Small intestine (tissue), 7 donors: ENCODE measurements around the gene SERGEF. TPM values are rescaled to one million over a fixed set of nuclear protein-coding genes. Genes with fewer than 3 reads are reported as not detected.
"Not testable (repeated sequence)": the region's sequence is repeated elsewhere in the genome, so short reads cannot be mapped to it uniquely, and the experiment has no call there.

Experiments
- DNase-seq, 2 donors: peaks; one replicate each; pipeline versions ENCODE4 v3.0.0 to v3.0.0-alpha.2; 2013
- FAIRE-seq: peaks from 2 replicates; lab custom pipeline; 2012; peaks lifted over from hg19 to GRCh38; lab: Jason Lieb, UNC
- H3K27ac ChIP-seq, 3 donors: one replicate each; pipeline ENCODE4 v1.5.1; 2013; ENCODE audit warnings: low read length in 2 of 3, mild to moderate bottlenecking in 2 of 3, control low read depth in 1 of 3, inconsistent platforms in 1 of 3, low read depth in 1 of 3, moderate library complexity in 1 of 3
- H3K27me3 ChIP-seq, 3 donors: one replicate each; pipeline ENCODE4 v1.6.1; 2013; ENCODE audit warnings: low read length in 3 of 3, inconsistent platforms in 1 of 3; ENCODE audit not compliant: control insufficient read depth in 3 of 3, insufficient read depth in 3 of 3
- H3K36me3 ChIP-seq, 3 donors: one replicate each; pipeline ENCODE4 v1.6.1; 2013; ENCODE audit warnings: low read length in 3 of 3, inconsistent platforms in 1 of 3, low read depth in 1 of 3, mild to moderate bottlenecking in 1 of 3, moderate library complexity in 1 of 3; ENCODE audit not compliant: control insufficient read depth in 3 of 3, insufficient read depth in 2 of 3
- H3K4me1 ChIP-seq, 3 donors: one replicate each; pipeline ENCODE4 v1.6.1; 2013; ENCODE audit warnings: low read length in 2 of 3, inconsistent platforms in 1 of 3, low read depth in 1 of 3, mild to moderate bottlenecking in 1 of 3, moderate library complexity in 1 of 3; ENCODE audit not compliant: control insufficient read depth in 3 of 3, insufficient read depth in 2 of 3
- H3K4me3 ChIP-seq, 3 donors: one replicate each; pipeline ENCODE4 v1.5.1; 2013; ENCODE audit warnings: low read length in 3 of 3, control low read depth in 1 of 3, inconsistent platforms in 1 of 3, low read depth in 1 of 3, mild to moderate bottlenecking in 1 of 3, moderate library complexity in 1 of 3
- H3K9me3 ChIP-seq, 2 donors: one replicate each; pipeline ENCODE4 v1.6.1; 2013; ENCODE audit warnings: low read depth in 1 of 2, low read length in 1 of 2; ENCODE audit not compliant: control insufficient read depth in 2 of 2, insufficient read depth in 1 of 2
- WGBS, 3 donors: extraction: QIAGEN DNeasy Blood & Tissue Kit; methylation state at CpG; one replicate each; pipeline ENCODE4 v1.1.7; 2013; 5-methylcytosine and 5-hydroxymethylcytosine counted together
- polyA plus RNA-seq, 4 donors: library from polyadenylated mRNA; stranded (reverse) in 3 of 4; unstranded in 1 of 4; fragments of 200-250 nt in 3 of 4; fragments of 120-200 nt in 1 of 4; gene quantifications; one replicate each; pipeline versions ENCODE4 v1.2.1 to v1.2.3, GENCODE V29; 2013
- donor health status: healthy with polysubstance abuse.
- donor health status: control.
- donor health status: control.
- donor health status: Bipolar disorder and iron deficiency.
- donor health status: healthy.

The SERGEF gene
- polyA plus RNA-seq, 4 donors, result 19.2 to 31.1 (median 27.0) TPM

DNA sequence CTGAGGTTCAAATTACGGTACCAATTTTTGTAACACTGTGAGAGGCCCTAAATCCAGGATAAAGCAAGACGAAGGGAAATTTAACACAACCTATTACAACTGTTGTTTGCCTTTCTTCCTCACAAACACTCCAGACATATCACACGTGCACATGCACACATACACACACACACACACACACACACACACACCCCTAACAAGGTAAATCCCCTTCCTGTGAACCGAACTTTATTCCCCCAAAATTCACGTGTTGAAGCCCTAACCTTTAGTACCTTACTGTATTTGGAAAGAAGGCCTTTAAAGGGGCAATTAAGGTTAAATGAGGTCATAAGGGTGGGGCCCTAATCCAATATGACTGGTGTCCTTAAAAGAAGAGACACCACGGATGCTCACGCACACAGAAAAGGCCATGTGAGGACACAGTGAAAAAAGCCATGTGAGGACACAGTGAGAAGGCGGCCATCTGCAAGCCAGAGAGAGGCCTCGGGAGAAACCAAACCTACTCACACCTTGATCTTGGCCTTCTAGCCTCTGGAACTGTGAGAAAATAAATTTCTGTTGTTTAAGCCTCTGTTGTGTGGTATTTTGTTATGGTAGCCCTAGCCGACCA, 1.8 kb downstream of the SERGEF start:
- H3K4me1 ChIP-seq, result peaks cover 0 to 5% (median 0%) of the 10 kb centered on the region in 3 donors
- peaks cover 0 to 4% (median 3%) of the 10 kb centered on the region in 3 donors for H3K36me3 ChIP-seq
- H3K9me3 ChIP-seq, result no peaks in the 10 kb centered on the region
- H3K27ac ChIP-seq, result no peak overlapping the region
- H3K27me3 ChIP-seq, result peaks cover 0 to 4% (median 0%) of the 10 kb centered on the region in 3 donors
- 85 to 90% (median 89%) methylated on average over 10 of the region's 10 CpGs for WGBS, 3 donors
- no peak overlapping the region for H3K4me3 ChIP-seq
- FAIRE-seq (no peak), DNase-seq (no peak)

DNA sequence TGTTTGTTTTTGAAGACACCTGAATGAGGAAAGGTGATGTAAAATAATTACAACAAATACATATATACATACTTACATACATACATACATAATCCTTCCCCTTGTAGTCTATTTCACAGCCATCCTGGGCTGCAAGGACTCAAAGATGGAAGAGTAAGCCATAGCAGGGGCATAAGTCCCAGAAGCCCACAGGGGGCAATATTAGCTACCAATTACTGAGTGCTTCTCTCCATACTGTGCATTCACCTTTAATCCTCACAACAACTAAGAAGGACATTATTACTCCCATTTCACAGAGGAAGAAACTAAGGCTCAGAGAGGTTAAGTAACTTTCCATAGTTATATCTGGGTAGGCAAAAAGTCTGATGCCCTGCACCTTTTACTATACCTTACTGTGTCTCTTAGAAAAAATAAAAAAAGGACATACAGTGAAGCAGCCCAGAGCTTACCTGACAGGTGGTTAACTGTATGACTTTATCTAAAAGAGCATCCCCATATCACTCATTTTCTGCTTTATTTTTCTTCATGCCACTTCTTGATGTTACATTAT, 2.7 kb downstream of the SERGEF start:
- no peak overlapping the region for H3K4me3 ChIP-seq
- H3K4me1 ChIP-seq, result peaks cover 0 to 5% (median 0%) of the 10 kb centered on the region in 3 donors
- H3K36me3 ChIP-seq, result peaks cover 0 to 11% (median 3%) of the 10 kb centered on the region in 3 donors
- no peaks in the 10 kb centered on the region for H3K9me3 ChIP-seq
- DNase-seq (no peak), FAIRE-seq (no peak)
- H3K27ac ChIP-seq, result no peak overlapping the region
- peaks cover 0 to 4% (median 0%) of the 10 kb centered on the region in 3 donors for H3K27me3 ChIP-seq

DNA sequence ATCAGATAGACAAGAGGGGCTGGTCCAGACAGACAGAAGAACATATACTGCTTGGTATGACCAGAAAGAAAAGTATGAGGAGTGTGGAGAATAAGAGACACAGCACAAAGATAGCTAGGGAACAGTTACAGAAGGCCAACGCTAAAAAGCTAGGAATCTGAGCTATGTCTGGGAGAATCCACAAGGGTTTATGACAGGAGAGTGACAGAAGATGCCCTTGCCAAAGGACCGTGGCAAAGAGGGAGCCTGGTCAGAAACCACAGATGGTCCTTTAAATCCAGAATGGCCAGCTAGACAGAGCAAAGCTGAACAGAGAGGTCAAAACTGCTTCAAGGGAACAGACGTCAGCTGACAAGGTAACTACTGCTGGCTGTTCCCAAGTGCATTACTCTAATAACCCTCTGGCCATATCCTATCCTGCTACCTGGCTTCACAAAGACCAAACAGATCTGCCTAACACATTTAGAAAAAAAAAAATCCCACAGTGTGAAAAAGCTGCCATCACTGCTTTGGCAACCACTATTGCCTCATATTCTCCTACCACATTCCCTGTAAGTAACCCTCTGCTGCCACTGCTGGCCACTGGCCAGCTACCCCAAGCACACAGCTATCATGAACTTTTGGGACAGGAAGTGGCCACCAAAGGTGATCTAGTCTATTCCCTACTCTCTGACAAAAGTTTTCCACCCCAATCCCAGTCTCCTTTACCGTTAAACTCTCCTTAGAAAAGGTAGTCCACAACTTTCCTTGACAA, 7.3 kb downstream of the SERGEF start:
- WGBS, 3 donors, result 94 to 97% (median 96%) methylated on average over 4 of the region's 4 CpGs
- Histone ChIP-seq H3K4me1 (no peaks in the 10 kb centered on the region), H3K4me3 (no peak overlapping the region), H3K9me3 (no peaks in the 10 kb centered on the region), H3K36me3 (peaks cover 0 to 11% (median 5%) of the 10 kb centered on the region in 3 donors), H3K27ac (no peak overlapping the region), H3K27me3 (no peaks in the 10 kb centered on the region)
- no peak for FAIRE-seq
- DNase-seq, result no peak

DNA sequence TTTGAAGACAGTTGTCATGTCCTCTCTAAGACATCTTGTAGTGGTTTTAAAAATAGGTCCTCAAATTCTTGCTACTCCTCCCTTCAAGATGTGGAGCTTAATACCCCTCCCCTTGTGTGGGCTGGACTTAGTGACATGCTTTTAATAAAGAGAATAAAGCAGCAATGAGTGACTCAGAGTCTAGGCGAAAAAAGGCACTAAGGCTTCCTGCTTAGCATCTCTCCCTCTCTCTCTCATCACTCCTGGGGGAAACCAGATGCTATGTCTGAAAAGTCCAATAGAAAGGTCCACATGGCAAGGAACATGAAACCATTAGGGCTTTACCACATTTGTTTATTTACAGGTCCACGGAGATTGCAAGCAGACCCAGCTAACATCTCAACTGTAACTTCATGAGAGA, 11.7 kb downstream of the SERGEF start:
- Histone ChIP-seq H3K4me3 (no peak overlapping the region), H3K27me3 (no peaks in the 10 kb centered on the region), H3K36me3 (peaks cover 2 to 14% (median 3%) of the 10 kb centered on the region in 3 donors), H3K9me3 (no peaks in the 10 kb centered on the region), H3K27ac (no peak overlapping the region), H3K4me1 (no peaks in the 10 kb centered on the region)
- DNase-seq, result no peak
- no peak for FAIRE-seq
- 76 to 82% (median 80%) methylated on average over 2 of the region's 2 CpGs for WGBS, 3 donors

DNA sequence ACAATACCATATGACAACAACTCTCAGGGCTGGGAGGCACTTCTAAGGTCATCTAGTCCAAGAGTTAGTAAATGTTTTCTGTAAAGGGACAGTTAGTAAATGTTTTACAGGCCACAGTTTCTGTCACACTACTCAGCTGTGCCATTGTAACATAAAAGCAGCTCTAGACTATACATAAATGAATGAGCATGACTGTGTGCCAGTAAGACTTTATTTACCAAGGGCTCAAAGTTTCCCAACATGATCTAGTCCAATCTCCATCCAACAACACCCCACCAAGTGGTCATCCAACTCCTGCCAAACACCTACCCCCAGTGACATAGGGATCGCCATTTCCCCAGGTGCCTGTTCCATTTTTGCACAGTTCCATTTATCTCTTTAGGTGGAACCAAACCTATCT, 12.1 kb downstream of the SERGEF start:
- Histone ChIP-seq H3K36me3 (peaks cover 2 to 10% (median 3%) of the 10 kb centered on the region in 3 donors), H3K27me3 (no peaks in the 10 kb centered on the region), H3K9me3 (no peaks in the 10 kb centered on the region), H3K4me1 (no peaks in the 10 kb centered on the region), H3K4me3 (no peak overlapping the region), H3K27ac (no peak overlapping the region)
- FAIRE-seq (no peak), DNase-seq (peak in 1 of 2 donors; percentile 48)
- 96 to 100% (median 96%) methylated on average over 1 of the region's 1 CpG for WGBS, 3 donors

DNA sequence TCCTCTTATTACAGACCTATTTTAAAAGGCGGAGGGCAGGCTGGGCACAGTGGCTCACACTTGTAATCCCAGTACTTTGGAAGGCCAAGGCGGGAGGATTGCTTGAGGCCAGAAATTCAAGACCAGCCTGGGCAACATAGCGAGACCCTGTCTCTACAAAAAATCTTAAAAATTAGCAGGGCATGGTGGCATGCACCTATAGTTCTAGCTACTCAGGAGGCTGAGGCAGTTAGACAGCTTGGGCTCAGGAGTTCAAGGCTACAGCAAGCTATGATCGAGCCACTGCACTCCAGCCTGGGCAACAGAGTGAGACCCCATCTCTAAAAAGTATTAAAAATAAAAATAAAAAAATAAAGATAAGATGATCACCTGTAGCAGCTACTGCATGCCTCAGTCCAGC, 12.7 kb downstream of the SERGEF start:
- not testable (repeated sequence) for H3K4me1 ChIP-seq, H3K27ac ChIP-seq, DNase-seq, H3K9me3 ChIP-seq, H3K27me3 ChIP-seq, FAIRE-seq, H3K36me3 ChIP-seq, H3K4me3 ChIP-seq
- WGBS, 3 donors, result 96 to 97% (median 96%) methylated on average over 4 of the region's 4 CpGs

DNA sequence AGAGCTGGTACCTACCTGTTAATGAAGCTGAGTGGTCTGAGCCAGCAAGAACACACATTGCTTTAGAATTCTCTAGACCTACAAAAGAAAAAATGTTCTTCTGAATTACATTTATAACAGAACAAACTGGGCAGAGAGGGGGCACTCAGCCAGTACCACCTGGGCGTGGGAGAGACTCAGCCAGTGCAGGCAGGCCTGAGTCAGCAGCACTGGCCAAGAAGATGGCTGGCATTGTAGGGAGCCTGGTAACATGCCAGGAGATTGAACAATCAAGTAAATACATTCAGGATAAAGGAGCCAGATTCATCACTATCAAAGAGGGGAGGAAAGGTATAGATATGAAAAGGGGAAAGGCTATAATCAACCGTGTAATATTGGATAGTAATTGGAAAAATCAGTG, 19.9 kb downstream of the SERGEF start:
- 75 to 91% (median 79%) methylated on average over 2 of the region's 2 CpGs for WGBS, 3 donors
- Histone ChIP-seq H3K36me3 (peaks cover 0 to 8% (median 7%) of the 10 kb centered on the region in 3 donors), H3K27me3 (no peaks in the 10 kb centered on the region), H3K4me1 (no peaks in the 10 kb centered on the region), H3K9me3 (no peaks in the 10 kb centered on the region), H3K4me3 (no peak overlapping the region), H3K27ac (no peak overlapping the region)
- FAIRE-seq, result no peak
- DNase-seq, result no peak

DNA sequence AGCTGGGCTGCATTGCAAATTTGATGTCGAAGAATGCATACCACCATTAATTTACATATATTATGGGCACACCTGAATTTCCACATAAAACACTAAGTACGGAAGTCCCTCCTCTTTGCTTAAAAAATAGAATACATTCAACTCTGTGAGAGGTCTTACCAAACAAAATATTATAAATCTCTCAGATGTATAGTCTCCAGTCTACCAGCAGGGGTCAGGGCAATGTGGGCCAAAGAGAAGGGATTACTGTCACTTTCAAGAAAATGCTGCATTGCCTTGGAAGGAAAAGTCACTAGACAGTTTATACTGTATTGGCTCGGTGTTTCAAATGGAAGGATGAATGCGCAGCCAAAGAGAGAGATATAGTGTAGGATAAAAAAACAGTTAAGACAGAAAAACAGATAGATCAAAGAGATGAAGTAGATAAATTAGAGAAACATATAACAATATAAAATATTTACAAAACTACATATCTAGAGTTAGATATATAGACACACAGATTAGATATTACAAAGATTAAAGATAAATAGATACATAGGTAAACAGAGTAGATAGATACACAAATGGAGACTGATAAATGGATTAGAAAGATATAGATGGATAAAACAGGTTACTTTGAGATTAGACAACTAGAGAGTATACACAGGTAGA, 20.9 kb downstream of the SERGEF start:
- H3K4me3 ChIP-seq, result no peak overlapping the region
- no peaks in the 10 kb centered on the region for H3K9me3 ChIP-seq
- no peak for FAIRE-seq
- peak; percentile 57 for DNase-seq
- H3K27ac ChIP-seq, result no peak overlapping the region
- H3K4me1 ChIP-seq, result no peaks in the 10 kb centered on the region
- H3K27me3 ChIP-seq, result no peaks in the 10 kb centered on the region
- 52 to 59% (median 53%) methylated on average over 4 of the region's 4 CpGs for WGBS, 3 donors
- peaks cover 0 to 8% (median 7%) of the 10 kb centered on the region in 3 donors for H3K36me3 ChIP-seq
